Karpas-422 (cell line): ENCODE data around the gene LEMD3. TPM values are rescaled to one million over a fixed set of nuclear protein-coding genes. Genes with fewer than 3 reads are reported as not detected.

Experiments
- DNase-seq: peaks from one replicate; pipeline ENCODE4 v3.0.0-alpha.2; 2015
- H2AFZ ChIP-seq: fragments of 200-600 bp; sonication (generic); 2 replicates; pipeline ENCODE4 v1.6.1; 2014; ENCODE audit warnings: antibody characterized with exemption, low read length, mixed read lengths
- H3K27ac ChIP-seq: fragments of 200-600 bp; sonication (generic); 2 replicates; pipeline ENCODE4 v1.5.1; 2014; ENCODE audit warnings: mild to moderate bottlenecking, low read length, moderate library complexity
- H3K27me3 ChIP-seq: fragments of 200-600 bp; sonication (generic); 2 replicates; pipeline ENCODE4 v1.6.1; 2014; ENCODE audit warnings: low read length, mixed read lengths
- H3K36me3 ChIP-seq: fragments of 200-600 bp; sonication (generic); 2 replicates; pipeline ENCODE4 v1.6.1; 2014; ENCODE audit warnings: low read length, mixed read lengths; ENCODE audit not compliant: insufficient read depth
- H3K4me1 ChIP-seq: fragments of 200-600 bp; sonication (generic); 2 replicates; pipeline ENCODE4 v1.6.1; 2014; ENCODE audit warnings: mild to moderate bottlenecking, low read length, mixed read lengths
- H3K4me2 ChIP-seq: fragments of 200-600 bp; sonication (generic); 2 replicates; pipeline ENCODE4 v1.6.1; 2014; ENCODE audit warnings: low read length, low read depth, mild to moderate bottlenecking; ENCODE audit not compliant: poor library complexity, severe bottlenecking
- H3K4me3 ChIP-seq: fragments of 200-600 bp; sonication (generic); 2 replicates; pipeline ENCODE4 v1.5.1; 2014; ENCODE audit warnings: mild to moderate bottlenecking, antibody characterized with exemption, low read length, mixed read lengths
- H3K79me2 ChIP-seq: fragments of 200-600 bp; sonication (generic); 2 replicates; pipeline ENCODE4 v1.6.1; 2014; ENCODE audit warnings: mild to moderate bottlenecking, low read length, mixed read lengths
- H3K9ac ChIP-seq: fragments of 200-600 bp; sonication (generic); 2 replicates; pipeline ENCODE4 v1.6.0; 2014; ENCODE audit warnings: low read length
- H3K9me2 ChIP-seq: fragments of 200-600 bp; sonication (generic), shearing (Covaris generic); replicated peaks from 2 replicates; pipeline ENCODE4 v1.6.0; 2014; ENCODE audit warnings: mild to moderate bottlenecking, low read length, moderate library complexity; ENCODE audit not compliant: insufficient read depth
- H3K9me3 ChIP-seq: fragments of 300-700, 200-600 bp; sonication (generic); 2 replicates; pipeline ENCODE4 v1.6.1; 2014; ENCODE audit warnings: low read length, mixed read lengths
- H4K20me1 ChIP-seq: fragments of 200-600 bp; sonication (generic); 2 replicates; pipeline ENCODE4 v1.6.1; 2014; ENCODE audit warnings: mild to moderate bottlenecking, antibody characterized with exemption, low read length, low read depth; ENCODE audit not compliant: insufficient read depth
- total RNA-seq: library from RNA; depleted of rRNA; stranded (reverse); fragments of >200 nt; shearing (Covaris generic); gene quantifications from 2 replicates; pipeline ENCODE4 v1.2.3, GENCODE V29; 2014; ENCODE audit warnings: low replicate concordance

The LEMD3 gene
- total RNA-seq, 1 experiment from 2014 or later = 35.6 TPM

- Histone ChIP-seq H2AFZ (no peak overlapping the region), H3K79me2 (peaks cover 98% of the 10 kb centered on the region), H3K4me2 (no peak overlapping the region), H3K4me3 (no peak overlapping the region), H3K9me2 (no peaks in the 10 kb centered on the region), H4K20me1 (no peaks in the 10 kb centered on the region), H3K4me1 (peaks cover 7% of the 10 kb centered on the region; the same call in 1 of the 2 replicates), H3K9ac (no peak overlapping the region), H3K27me3 (no peaks in the 10 kb centered on the region), H3K9me3 (no peaks in the 10 kb centered on the region; the same call in 1 of the 2 replicates), H3K27ac (no peak overlapping the region), H3K36me3 (peaks cover 23% of the 10 kb centered on the region)
- DNase-seq = no peak
Observed at GRCh38 chr12:65192963-65193516, 23.7 kb downstream of the LEMD3 start.

GRCh38 chr12:65194949-65195348 is 25.6 kb downstream of the LEMD3 start:
- Histone ChIP-seq H2AFZ (no peak overlapping the region), H3K4me3 (no peak overlapping the region), H3K9me2 (no peaks in the 10 kb centered on the region), H3K9ac (no peak overlapping the region), H3K27ac (no peak overlapping the region), H3K36me3 (peaks cover 25% of the 10 kb centered on the region), H4K20me1 (no peaks in the 10 kb centered on the region), H3K79me2 (peaks cover 97% of the 10 kb centered on the region), H3K27me3 (no peaks in the 10 kb centered on the region), H3K4me2 (no peak overlapping the region), H3K9me3 (no peaks in the 10 kb centered on the region; the same call in 1 of the 2 replicates), H3K4me1 (peaks cover 7% of the 10 kb centered on the region; the same call in 1 of the 2 replicates)
- DNase-seq = no peak

GRCh38 chr12:65195387-65196055 is 26.1 kb downstream of the LEMD3 start:
- no peaks in the 10 kb centered on the region for H4K20me1 ChIP-seq
- H3K4me3 ChIP-seq = no peak overlapping the region
- H3K27me3 ChIP-seq = no peaks in the 10 kb centered on the region
- H3K4me2 ChIP-seq = no peak overlapping the region
- no peak overlapping the region for H3K9ac ChIP-seq
- no peak for DNase-seq
- no peaks in the 10 kb centered on the region; the same call in 1 of the 2 replicates for H3K9me3 ChIP-seq
- H3K36me3 ChIP-seq = peaks cover 21% of the 10 kb centered on the region
- H3K27ac ChIP-seq = no peak overlapping the region
- H3K79me2 ChIP-seq = peaks cover 97% of the 10 kb centered on the region
- no peak overlapping the region for H2AFZ ChIP-seq
- no peaks in the 10 kb centered on the region for H3K9me2 ChIP-seq
- peaks cover 7% of the 10 kb centered on the region; the same call in 1 of the 2 replicates for H3K4me1 ChIP-seq

- Histone ChIP-seq H3K79me2 (peaks cover 97% of the 10 kb centered on the region), H3K36me3 (peaks cover 16% of the 10 kb centered on the region; the same call in 1 of the 2 replicates), H3K9ac (no peak overlapping the region), H3K9me2 (no peaks in the 10 kb centered on the region), H3K27ac (no peak overlapping the region), H3K9me3 (no peaks in the 10 kb centered on the region; the same call in 1 of the 2 replicates), H3K27me3 (no peaks in the 10 kb centered on the region), H2AFZ (no peak overlapping the region), H4K20me1 (no peaks in the 10 kb centered on the region), H3K4me3 (no peak overlapping the region), H3K4me1 (peaks cover 7% of the 10 kb centered on the region; the same call in 1 of the 2 replicates), H3K4me2 (no peak overlapping the region)
- no peak for DNase-seq
Observed at GRCh38 chr12:65196762-65197567, 27.6 kb downstream of the LEMD3 start.

- Histone ChIP-seq H3K27me3 (no peaks in the 10 kb centered on the region), H3K79me2 (peaks cover 97% of the 10 kb centered on the region), H3K36me3 (peaks cover 6% of the 10 kb centered on the region; the same call in 1 of the 2 replicates), H3K9ac (no peak overlapping the region), H3K9me3 (no peaks in the 10 kb centered on the region; the same call in 1 of the 2 replicates), H2AFZ (no peak overlapping the region), H3K4me1 (peaks cover 19% of the 10 kb centered on the region), H4K20me1 (no peaks in the 10 kb centered on the region), H3K9me2 (no peaks in the 10 kb centered on the region), H3K4me3 (no peak overlapping the region), H3K4me2 (no peak overlapping the region), H3K27ac (no peak overlapping the region)
- DNase-seq = no peak
Observed at GRCh38 chr12:65199604-65200003, 30.2 kb downstream of the LEMD3 start.

- Histone ChIP-seq H3K9me3 (no peaks in the 10 kb centered on the region; the same call in 1 of the 2 replicates), H3K9ac (no peak overlapping the region), H3K27ac (no peak overlapping the region), H3K79me2 (peaks cover 98% of the 10 kb centered on the region), H3K27me3 (no peaks in the 10 kb centered on the region), H3K4me1 (peaks cover 22% of the 10 kb centered on the region), H3K9me2 (no peaks in the 10 kb centered on the region), H3K36me3 (peaks cover 6% of the 10 kb centered on the region; the same call in 1 of the 2 replicates), H2AFZ (no peak overlapping the region), H3K4me2 (no peak overlapping the region), H4K20me1 (no peaks in the 10 kb centered on the region), H3K4me3 (no peak overlapping the region)
- no peak for DNase-seq
Observed at GRCh38 chr12:65200007-65200665, 30.8 kb downstream of the LEMD3 start.

- Histone ChIP-seq H4K20me1 (no peaks in the 10 kb centered on the region), H3K36me3 (0 out of 2 replicates have a peak, but pooled peaks cover 3% of the 10 kb centered on the region), H3K27ac (no peak overlapping the region), H3K9me2 (no peaks in the 10 kb centered on the region), H3K27me3 (no peaks in the 10 kb centered on the region), H3K9ac (no peak overlapping the region), H3K4me2 (no peak overlapping the region), H2AFZ (no peak overlapping the region), H3K4me3 (no peak overlapping the region), H3K79me2 (peaks cover 98% of the 10 kb centered on the region), H3K9me3 (no peaks in the 10 kb centered on the region), H3K4me1 (peaks cover 41% of the 10 kb centered on the region)
- no peak for DNase-seq
Observed at GRCh38 chr12:65203376-65203775, 34.0 kb downstream of the LEMD3 start.
